HCT116 (cell line): ENCODE measurements around the gene CDH13. TPM values are rescaled to one million over a fixed set of nuclear protein-coding genes. Genes with fewer than 3 reads are reported as not detected.

ENCODE experiments used
- ATAC-seq: fragments of 200-7000 bp; cut with Tn5 transposase; 2 replicates; pipeline ENCODE4 v1.9.1; 2020; ENCODE audit warnings: mild to moderate bottlenecking, moderate library complexity
- BruUV-seq: library from RNA; stranded (reverse); fragments of 400-500 nt; replicated peaks from 2 replicates; lab custom pipeline; 2021; lab: Mats Ljungman, UMichigan
- CTCF ChIA-PET: fragments of 300-600 bp; sonication (Branson Sonifier 250); formaldehyde crosslinking; loops from one replicate; lab custom pipeline; 2021; ENCODE audit warnings: antibody characterized with exemption; lab: Charles Lee
- POLR2A ChIA-PET: fragments of 300-600, 350-600 bp; sonication (Branson Sonifier 250); formaldehyde crosslinking; loops from one replicate; lab custom pipeline; 2021; ENCODE audit warnings: antibody characterized with exemption; lab: Charles Lee
- RAD21 ChIA-PET, 2 experiments: fragments of 300-600 bp; sonication (Branson Sonifier 250); formaldehyde crosslinking; loops; one replicate each; lab custom pipeline; 2023; ENCODE audit warnings: low total read pairs in 2 of 2; ENCODE audit not compliant: uncharacterized antibody in 2 of 2, unreplicated experiment in 2 of 2, low non-redundant PET in 1 of 2; lab: Charles Lee
- DNase-seq: peaks from one replicate; pipeline ENCODE4 v3.0.0-alpha.2; 2010; ENCODE audit warnings: low read depth, low spot score
- H2AFZ ChIP-seq: fragments of 200-600 bp; shearing (Covaris generic), sonication (generic); 2 replicates; pipeline ENCODE4 v1.6.1; 2017; ENCODE audit warnings: low read depth, mixed run types, mixed read lengths, antibody characterized with exemption, low read length; ENCODE audit not compliant: poor library complexity, severe bottlenecking
- H3K27ac ChIP-seq: 2 replicates; pipeline ENCODE4 v1.5.1; 2012; ENCODE audit warnings: low read depth, low read length
- H3K27me3 ChIP-seq: fragments of 200-600 bp; sonication (generic); 2 replicates; pipeline ENCODE4 v1.6.1; 2016; ENCODE audit warnings: mixed run types, low read length, mixed read lengths; ENCODE audit not compliant: insufficient read depth
- H3K36me3 ChIP-seq, 2 experiments: fragments of 200-500 bp in 1 of 2; fragments of 200-600 bp in 1 of 2; sonication (Bioruptor generic) in 1 of 2; sonication (generic) in 1 of 2; 2 replicates each; pipeline versions ENCODE4 v1.5.1 to v1.6.1; 2014 to 2016; ENCODE audit warnings: low read length in 2 of 2, inconsistent platforms in 1 of 2, mixed read lengths in 1 of 2, mixed run types in 1 of 2; ENCODE audit not compliant: insufficient read depth in 2 of 2, control insufficient read depth in 1 of 2
- H3K4me1 ChIP-seq, 2 experiments: fragments of 200-600 bp in 1 of 2; sonication (generic) in 1 of 2; 2 replicates each; pipeline versions ENCODE4 v1.5.1 to v1.6.1; 2012 to 2017; ENCODE audit warnings: low read length in 2 of 2, inconsistent platforms in 1 of 2, mild to moderate bottlenecking in 1 of 2, mixed read lengths in 1 of 2, mixed run types in 1 of 2, moderate library complexity in 1 of 2; ENCODE audit not compliant: insufficient read depth in 2 of 2, control insufficient read depth in 1 of 2
- H3K4me2 ChIP-seq: fragments of 200-600 bp; sonication (generic); 2 replicates; pipeline ENCODE4 v1.6.1; 2017; ENCODE audit warnings: mixed run types, low read length, mixed read lengths
- H3K4me3 ChIP-seq, 2 experiments: fragments of 200-600 bp in 1 of 2; sonication (generic) in 1 of 2; replicated peaks in 1 of 2; 2 replicates each; pipeline ENCODE4 v1.5.1; 2011 to 2016; ENCODE audit warnings: low read length in 2 of 2, control low read depth in 1 of 2, low read depth in 1 of 2, mild to moderate bottlenecking in 1 of 2, mixed read lengths in 1 of 2, mixed run types in 1 of 2
- H3K79me2 ChIP-seq: fragments of 200-600 bp; sonication (generic); 2 replicates; pipeline ENCODE4 v1.6.1; 2017; ENCODE audit warnings: mild to moderate bottlenecking, mixed run types, low read length, moderate library complexity, mixed read lengths; ENCODE audit not compliant: insufficient read depth
- H3K9ac ChIP-seq: fragments of 200-600 bp; sonication (generic); 2 replicates; pipeline ENCODE4 v1.6.1; 2016; ENCODE audit warnings: low read length, mixed read lengths
- H3K9me2 ChIP-seq: fragments of 200-600 bp; sonication (generic), shearing (Covaris generic); 2 replicates; pipeline ENCODE4 v1.6.1; 2017; ENCODE audit warnings: mixed run types, mild to moderate bottlenecking, moderate library complexity; ENCODE audit not compliant: insufficient read depth
- H3K9me3 ChIP-seq, 2 experiments: fragments of 200-500 bp in 1 of 2; fragments of 200-600 bp in 1 of 2; sonication (Bioruptor generic) in 1 of 2; sonication (generic) in 1 of 2; 2 replicates each; pipeline ENCODE4 v1.6.1; 2014 to 2017; ENCODE audit warnings: low read length in 2 of 2, mixed read lengths in 2 of 2, inconsistent platforms in 1 of 2, low read depth in 1 of 2, mild to moderate bottlenecking in 1 of 2, mixed run types in 1 of 2, moderate library complexity in 1 of 2; ENCODE audit not compliant: control insufficient read depth in 1 of 2, insufficient read depth in 1 of 2
- H4K20me1 ChIP-seq: fragments of 200-600 bp; sonication (generic), shearing (Covaris generic); 2 replicates; pipeline ENCODE4 v1.6.1; 2017; ENCODE audit warnings: mixed run types, mild to moderate bottlenecking, moderate library complexity; ENCODE audit not compliant: insufficient read depth
- ATF3 ChIP-seq: IDR thresholded peaks from 2 replicates; pipeline ENCODE4 v1.6.1; 2012
- CEBPB ChIP-seq: IDR thresholded peaks from 2 replicates; pipeline ENCODE4 v1.6.1; 2012; ENCODE audit warnings: low read depth
- EGR1 ChIP-seq: IDR thresholded peaks from 2 replicates; pipeline ENCODE4 v1.6.1; 2012; ENCODE audit warnings: low read depth
- ELF1 ChIP-seq: IDR thresholded peaks from 2 replicates; pipeline ENCODE4 v1.6.1; 2012; ENCODE audit warnings: low read depth, borderline replicate concordance
- EZH2 ChIP-seq: fragments of 200-600 bp; sonication (generic); IDR thresholded peaks from 2 replicates; pipeline ENCODE4 v1.6.1; 2017; ENCODE audit warnings: antibody characterized with exemption, mixed run types
- EZH2phosphoT487 ChIP-seq: fragments of 200-600 bp; IDR thresholded peaks from 2 replicates; pipeline ENCODE4 v1.6.1; 2018; ENCODE audit warnings: antibody characterized with exemption, borderline replicate concordance
- FOSL1 ChIP-seq: IDR thresholded peaks from 2 replicates; pipeline ENCODE4 v1.6.1; 2012; ENCODE audit warnings: low read depth
- JUND ChIP-seq: IDR thresholded peaks from 2 replicates; pipeline ENCODE4 v1.6.1; 2012
- MAX ChIP-seq: IDR thresholded peaks from 2 replicates; pipeline ENCODE4 v1.6.1; 2012
- POLR2A ChIP-seq: IDR thresholded peaks from 2 replicates; pipeline ENCODE4 v1.7.0; 2011; ENCODE audit warnings: borderline replicate concordance; ENCODE audit not compliant: insufficient read depth, insufficient read length; ENCODE audit errors: extremely low read depth
- POLR2AphosphoS5 ChIP-seq: IDR thresholded peaks from 2 replicates; pipeline ENCODE4 v1.6.1; 2011; ENCODE audit warnings: mild to moderate bottlenecking, low read depth, low read length, moderate library complexity
- REST ChIP-seq: IDR thresholded peaks from 2 replicates; pipeline ENCODE4 v1.6.1; 2012; ENCODE audit warnings: low read depth
- SIN3A ChIP-seq: IDR thresholded peaks from 2 replicates; pipeline ENCODE4 v1.6.1; 2012; ENCODE audit warnings: low read depth
- SP1 ChIP-seq: IDR thresholded peaks from 2 replicates; pipeline ENCODE4 v1.6.1; 2012; ENCODE audit warnings: low read depth
- SRF ChIP-seq: IDR thresholded peaks from 2 replicates; pipeline ENCODE4 v1.6.1; 2012; ENCODE audit warnings: low read depth
- TCF7L2 ChIP-seq: IDR thresholded peaks from 2 replicates; pipeline ENCODE4 v1.7.0; 2011; ENCODE audit warnings: borderline replicate concordance, inconsistent platforms; ENCODE audit not compliant: insufficient read depth, insufficient read length; ENCODE audit errors: extremely low read depth
- YY1 ChIP-seq: IDR thresholded peaks from 2 replicates; pipeline ENCODE4 v1.6.1; 2011; ENCODE audit warnings: low read length, low read depth, moderate library complexity, mild to moderate bottlenecking; ENCODE audit not compliant: insufficient replicate concordance; ENCODE audit errors: extremely low read depth
- ZBTB33 ChIP-seq: IDR thresholded peaks from 2 replicates; pipeline ENCODE4 v1.6.1; 2011; ENCODE audit warnings: mild to moderate bottlenecking, low read length, moderate library complexity; ENCODE audit not compliant: insufficient replicate concordance; ENCODE audit errors: extremely low read depth
- ZNF274 ChIP-seq: fragments of 200-500 bp; sonication (Bioruptor generic); IDR thresholded peaks from 2 replicates; pipeline ENCODE4 v1.6.1; 2014; ENCODE audit warnings: mild to moderate bottlenecking, low read depth, low read length, inconsistent platforms
- intact Hi-C: fragments of 100-400 bp; cut with micrococcal nuclease; formaldehyde crosslinking; loops from 2 replicates; pipeline ENCODE4 v1.10.0; 2022
- total RNA-seq: library from RNA; stranded (reverse); gene quantifications from one replicate; pipeline ENCODE4 v1.2.1, GENCODE V29; 2021; ENCODE audit not compliant: unreplicated experiment

CDH13 gene
- total RNA-seq, 1 experiment from 2014 or later, result not detected

- ATAC-seq (no peak), DNase-seq (no peak)
- no peaks in the 10 kb centered on the region for H3K79me2 ChIP-seq
- POLR2A ChIA-PET, result no interaction called here
- no peaks in the 10 kb centered on the region for H3K9me2 ChIP-seq
- no peak overlapping the region for H2AFZ ChIP-seq
- TF ChIP-seq POLR2A (no peak), YY1 (no peak), ATF3 (no peak), ELF1 (no peak), POLR2AphosphoS5 (no peak), CEBPB (no peak), EZH2 (no peak), JUND (no peak), EZH2phosphoT487 (no peak), EGR1 (no peak), REST (no peak), TCF7L2 (no peak), SP1 (no peak), ZNF274 (no peak), FOSL1 (no peak), SRF (no peak), MAX (no peak), ZBTB33 (no peak), SIN3A (no peak)
- no peak overlapping the region for H3K4me2 ChIP-seq
- no peaks in the 10 kb centered on the region for H3K36me3 ChIP-seq
- H3K4me1 ChIP-seq, result no peaks in the 10 kb centered on the region
- H3K27ac ChIP-seq, result no peak overlapping the region
- intact Hi-C loops, result no loop called here
- no peak overlapping the region for H3K9ac ChIP-seq
- no peak overlapping the region for H3K4me3 ChIP-seq
- CTCF ChIA-PET, result no interaction called here
- H3K27me3 ChIP-seq, result no peaks in the 10 kb centered on the region
- RAD21 ChIA-PET, result no interaction called here
- no peaks in the 10 kb centered on the region for H4K20me1 ChIP-seq
- peaks cover 13 to 23% of the 10 kb centered on the region in 2 experiments; a peak in 2 of 4 replicates for H3K9me3 ChIP-seq
- no TSS peak for BruUV-seq
These were observed 456.6 kb downstream of the CDH13 start for GRCh38 chr16:83083361-83083760.
